Ectodermal cell (in vitro differentiated cells): ENCODE data around the gene IFT27.

Source experiments
- H3K27ac ChIP-seq: 2 replicates; pipeline ENCODE4 v1.7.0; 2013; ENCODE audit warnings: mild to moderate bottlenecking, low read depth, low read length; ENCODE audit not compliant: insufficient read depth, poor library complexity, severe bottlenecking
- H3K27me3 ChIP-seq: 2 replicates; pipeline ENCODE4 v1.7.0; 2013; ENCODE audit warnings: mild to moderate bottlenecking, low read length; ENCODE audit not compliant: insufficient read depth, control insufficient read depth, poor library complexity, severe bottlenecking
- H3K36me3 ChIP-seq: one replicate; pipeline ENCODE4 v1.7.0; 2013; ENCODE audit warnings: low read length; ENCODE audit not compliant: control insufficient read depth, insufficient read depth
- H3K4me1 ChIP-seq: one replicate; pipeline ENCODE4 v1.7.0; 2013; ENCODE audit warnings: low read length; ENCODE audit not compliant: control insufficient read depth, insufficient read depth
- H3K4me3 ChIP-seq: 2 replicates; pipeline ENCODE4 v1.7.0; 2013; ENCODE audit warnings: low read depth, low read length, control low read depth; ENCODE audit not compliant: insufficient read depth
- H3K9me3 ChIP-seq: 2 replicates; pipeline ENCODE4 v1.7.0; 2013; ENCODE audit warnings: mild to moderate bottlenecking, low read length, moderate library complexity; ENCODE audit not compliant: control insufficient read depth
- WGBS, 2 experiments: methylation state at CpG; one replicate each; pipeline ENCODE4 v1.1.7; 2013; ENCODE audit warnings: missing lambda C conversion rate in 2 of 2; 5-methylcytosine and 5-hydroxymethylcytosine counted together

IFT27 gene

GRCh38 chr22:36767035-36767775, 8.7 kb downstream of the IFT27 start:
- Histone ChIP-seq H3K4me1 (peaks cover 8% of the 10 kb centered on the region), H3K36me3 (peaks cover 6% of the 10 kb centered on the region), H3K9me3 (no peaks in the 10 kb centered on the region), H3K27me3 (no peaks in the 10 kb centered on the region), H3K4me3 (no peak overlapping the region), H3K27ac (no peak overlapping the region)
- WGBS, 2 experiments: 93 to 94% methylated on average over 10 of the region's 10 CpGs

- Histone ChIP-seq H3K9me3 (no peaks in the 10 kb centered on the region), H3K36me3 (peaks cover 6% of the 10 kb centered on the region), H3K27ac (no peak overlapping the region), H3K4me3 (no peak overlapping the region), H3K27me3 (no peaks in the 10 kb centered on the region), H3K4me1 (peaks cover 6% of the 10 kb centered on the region)
- WGBS, 2 experiments: 87 to 89% methylated on average over 11 of the region's 11 CpGs
Observed at GRCh38 chr22:36765943-36766450, 9.9 kb downstream of the IFT27 start.

GRCh38 chr22:36765131-36765942, 10.6 kb downstream of the IFT27 start:
- Histone ChIP-seq H3K4me3 (no peak overlapping the region), H3K27me3 (no peaks in the 10 kb centered on the region), H3K36me3 (peaks cover 6% of the 10 kb centered on the region), H3K4me1 (no peaks in the 10 kb centered on the region), H3K27ac (no peak overlapping the region), H3K9me3 (no peaks in the 10 kb centered on the region)
- 94 to 96% methylated on average over 17 of the region's 17 CpGs for WGBS, 2 experiments

- H3K4me3 ChIP-seq: no peak overlapping the region
- no peaks in the 10 kb centered on the region for H3K27me3 ChIP-seq
- H3K27ac ChIP-seq: no peak overlapping the region
- no peaks in the 10 kb centered on the region for H3K4me1 ChIP-seq
- H3K36me3 ChIP-seq: peaks cover 6% of the 10 kb centered on the region
- H3K9me3 ChIP-seq: no peaks in the 10 kb centered on the region
- WGBS, 2 experiments: 94 to 97% methylated on average over 6 of the region's 6 CpGs
Observed at GRCh38 chr22:36764641-36765040, 11.3 kb downstream of the IFT27 start.

- Histone ChIP-seq H3K27ac (no peak overlapping the region), H3K27me3 (no peaks in the 10 kb centered on the region), H3K36me3 (peaks cover 6% of the 10 kb centered on the region), H3K4me1 (no peaks in the 10 kb centered on the region), H3K4me3 (no peak overlapping the region), H3K9me3 (no peaks in the 10 kb centered on the region)
- 95 to 96% methylated on average over 9 of the region's 9 CpGs for WGBS, 2 experiments
Observed at GRCh38 chr22:36764060-36764459, 11.9 kb downstream of the IFT27 start.

GRCh38 chr22:36763576-36763975, 12.3 kb downstream of the IFT27 start:
- no peaks in the 10 kb centered on the region for H3K4me1 ChIP-seq
- no peaks in the 10 kb centered on the region for H3K27me3 ChIP-seq
- no peaks in the 10 kb centered on the region for H3K9me3 ChIP-seq
- peaks cover 6% of the 10 kb centered on the region for H3K36me3 ChIP-seq
- no peak overlapping the region for H3K27ac ChIP-seq
- WGBS, 2 experiments: 93 to 96% methylated on average over 8 of the region's 8 CpGs
- H3K4me3 ChIP-seq: no peak overlapping the region

- Histone ChIP-seq H3K27ac (no peak overlapping the region), H3K4me3 (no peak overlapping the region), H3K36me3 (peaks cover 6% of the 10 kb centered on the region), H3K9me3 (no peaks in the 10 kb centered on the region), H3K4me1 (no peaks in the 10 kb centered on the region), H3K27me3 (no peaks in the 10 kb centered on the region)
- 95 to 96% methylated on average over 17 of the region's 17 CpGs for WGBS, 2 experiments
Observed at GRCh38 chr22:36762687-36763260, 13.1 kb downstream of the IFT27 start.

- WGBS, 2 experiments: 93 to 96% methylated on average over 10 of the region's 10 CpGs
- H3K9me3 ChIP-seq: no peaks in the 10 kb centered on the region
- peaks cover 6% of the 10 kb centered on the region for H3K36me3 ChIP-seq
- no peaks in the 10 kb centered on the region for H3K27me3 ChIP-seq
- H3K4me1 ChIP-seq: no peaks in the 10 kb centered on the region
- H3K27ac ChIP-seq: no peak overlapping the region
- no peak overlapping the region for H3K4me3 ChIP-seq
Observed at GRCh38 chr22:36761553-36762240, 14.2 kb downstream of the IFT27 start.

GRCh38 chr22:36760786-36761185, 15.1 kb downstream of the IFT27 start:
- no peak overlapping the region for H3K27ac ChIP-seq
- 91 to 93% methylated on average over 10 to 11 of the region's 11 CpGs for WGBS, 2 experiments
- H3K36me3 ChIP-seq: peaks cover 6% of the 10 kb centered on the region
- H3K4me3 ChIP-seq: no peak overlapping the region
- H3K4me1 ChIP-seq: no peaks in the 10 kb centered on the region
- no peaks in the 10 kb centered on the region for H3K27me3 ChIP-seq
- no peaks in the 10 kb centered on the region for H3K9me3 ChIP-seq
